ENCODE measurements around the gene TTYH3.
A peak's percentile ranks its signal among the peaks of the same experiment; 100 is the strongest.
"Not testable (repeated sequence)": the region's sequence is repeated elsewhere in the genome, so short reads cannot be mapped to it uniquely, and the experiment has no call there.

TTYH3 gene

GRCh38 chr7:2607923-2608904, 23.6 kb upstream of the TTYH3 start:
- no peak overlapping the region for H3K4me3 ChIP-seq (ENCODE audit: low read depth, low read length)
- no peak for DNase-seq (ENCODE audit: low read depth)
- TF ChIP-seq CTCF (conservative IDR thresholded peaks at IDR 0.05; ENCODE audit: low read depth, low read length), result no peak

- peak; percentile 62 for DNase-seq (ENCODE audit: low read depth)
- TF ChIP-seq CTCF (conservative IDR thresholded peaks at IDR 0.05; ENCODE audit: low read depth, low read length), result peak; percentile 73
- no peak overlapping the region for H3K4me3 ChIP-seq (ENCODE audit: low read depth, low read length)
Measured at GRCh38 chr7:2608921-2609411, 22.8 kb upstream of the TTYH3 start.

GRCh38 chr7:2609646-2610045, 22.1 kb upstream of the TTYH3 start:
- H3K4me3 ChIP-seq (ENCODE audit: low read depth, low read length); DNase-seq (ENCODE audit: low read depth): not testable (repeated sequence)

GRCh38 chr7:2610466-2610865, 21.3 kb upstream of the TTYH3 start:
- DNase-seq (ENCODE audit: low read depth), result no peak
- H3K4me3 ChIP-seq (ENCODE audit: low read depth, low read length), result no peak overlapping the region
- TF ChIP-seq CTCF (conservative IDR thresholded peaks at IDR 0.05; ENCODE audit: low read depth, low read length), result no peak

GRCh38 chr7:2610898-2611297, 20.9 kb upstream of the TTYH3 start:
- H3K4me3 ChIP-seq (ENCODE audit: low read depth, low read length), result no peak overlapping the region
- TF ChIP-seq CTCF (conservative IDR thresholded peaks at IDR 0.05; ENCODE audit: low read depth, low read length), result no peak
- DNase-seq (ENCODE audit: low read depth), result no peak

GRCh38 chr7:2611401-2611800, 20.4 kb upstream of the TTYH3 start:
- DNase-seq (ENCODE audit: low read depth), result no peak

GRCh38 chr7:2611922-2612321, 19.9 kb upstream of the TTYH3 start:
- TF ChIP-seq CTCF (conservative IDR thresholded peaks at IDR 0.05; ENCODE audit: low read depth, low read length), result no peak
- no peak for DNase-seq (ENCODE audit: low read depth)
- H3K4me3 ChIP-seq (ENCODE audit: low read depth, low read length), result no peak overlapping the region

More at GRCh38 chr7:2611401-2611800, 20.4 kb upstream of the TTYH3 start:
- no peak overlapping the region for H3K4me3 ChIP-seq (ENCODE audit: low read depth, low read length)
- TF ChIP-seq CTCF (conservative IDR thresholded peaks at IDR 0.05; ENCODE audit: low read depth, low read length), result no peak

Data from choroid plexus epithelial cell (primary cell).